Ishikawa (cell line): ENCODE measurements around the gene ACAD11.
A peak's percentile ranks its signal among the peaks of the same experiment; 100 is the strongest.

Experiments
- CEBPB ChIP-seq: IDR thresholded peaks from 2 replicates; pipeline ENCODE4 v1.6.1; 2012
- CREB1 ChIP-seq: IDR thresholded peaks from 2 replicates; pipeline ENCODE4 v1.6.1; 2012; ENCODE audit warnings: low read depth
- EGR1 ChIP-seq: IDR thresholded peaks from 2 replicates; pipeline ENCODE4 v1.6.1; 2012
- EP300 ChIP-seq: IDR thresholded peaks from 2 replicates; pipeline ENCODE4 v1.6.1; 2012; ENCODE audit warnings: borderline replicate concordance
- FOXM1 ChIP-seq: IDR thresholded peaks from 2 replicates; pipeline ENCODE4 v1.6.1; 2012; ENCODE audit warnings: low read depth, borderline replicate concordance
- NFIC ChIP-seq: IDR thresholded peaks from 2 replicates; pipeline ENCODE4 v1.6.1; 2012
- RAD21 ChIP-seq: IDR thresholded peaks from 2 replicates; pipeline ENCODE4 v1.6.1; 2012; ENCODE audit warnings: low read depth
- TAF1 ChIP-seq: IDR thresholded peaks from 2 replicates; pipeline ENCODE4 v1.6.1; 2012; ENCODE audit warnings: low read depth, mild to moderate bottlenecking
- TCF12 ChIP-seq: IDR thresholded peaks from 2 replicates; pipeline ENCODE4 v1.6.1; 2012; ENCODE audit warnings: low read depth
- TEAD4 ChIP-seq: IDR thresholded peaks from 2 replicates; pipeline ENCODE4 v1.6.1; 2012
- YY1 ChIP-seq: IDR thresholded peaks from 2 replicates; pipeline ENCODE4 v1.6.1; 2012; ENCODE audit warnings: low read depth
- ZBTB7A ChIP-seq: IDR thresholded peaks from 2 replicates; pipeline ENCODE4 v1.6.1; 2012; ENCODE audit warnings: low read depth
- TF ChIP-seq, protein P1 (sequence below): IDR thresholded peaks from 2 replicates; pipeline ENCODE4 v1.6.1; 2012
- TF ChIP-seq, protein P2 (sequence below): IDR thresholded peaks from 2 replicates; pipeline ENCODE4 v1.6.1; 2012; ENCODE audit warnings: low read depth, mild to moderate bottlenecking
- TF ChIP-seq, protein P3 (sequence below): IDR thresholded peaks from 2 replicates; pipeline ENCODE4 v1.6.1; 2012

ACAD11 gene

DNA sequence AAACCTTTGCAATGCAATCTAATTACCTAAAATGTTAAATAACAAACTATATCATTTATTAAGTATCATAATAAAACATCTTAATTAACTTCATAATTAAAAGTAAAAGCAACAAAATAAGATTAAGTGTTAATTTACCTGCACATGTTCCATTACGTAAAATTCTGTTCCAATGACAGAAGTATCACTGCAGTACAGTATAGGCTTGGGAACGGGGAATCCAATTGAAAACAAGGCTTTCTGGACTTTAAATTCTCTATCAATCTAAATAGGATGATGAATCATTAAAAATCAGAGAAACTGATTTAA is 17.1 kb downstream of the ACAD11 start:
- TF ChIP-seq EP300: no peak
- TF ChIP-seq ZBTB7A: no peak
- TF ChIP-seq, protein P1, sequence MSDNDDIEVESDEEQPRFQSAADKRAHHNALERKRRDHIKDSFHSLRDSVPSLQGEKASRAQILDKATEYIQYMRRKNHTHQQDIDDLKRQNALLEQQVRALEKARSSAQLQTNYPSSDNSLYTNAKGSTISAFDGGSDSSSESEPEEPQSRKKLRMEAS: no peak
- TF ChIP-seq, protein P2, sequence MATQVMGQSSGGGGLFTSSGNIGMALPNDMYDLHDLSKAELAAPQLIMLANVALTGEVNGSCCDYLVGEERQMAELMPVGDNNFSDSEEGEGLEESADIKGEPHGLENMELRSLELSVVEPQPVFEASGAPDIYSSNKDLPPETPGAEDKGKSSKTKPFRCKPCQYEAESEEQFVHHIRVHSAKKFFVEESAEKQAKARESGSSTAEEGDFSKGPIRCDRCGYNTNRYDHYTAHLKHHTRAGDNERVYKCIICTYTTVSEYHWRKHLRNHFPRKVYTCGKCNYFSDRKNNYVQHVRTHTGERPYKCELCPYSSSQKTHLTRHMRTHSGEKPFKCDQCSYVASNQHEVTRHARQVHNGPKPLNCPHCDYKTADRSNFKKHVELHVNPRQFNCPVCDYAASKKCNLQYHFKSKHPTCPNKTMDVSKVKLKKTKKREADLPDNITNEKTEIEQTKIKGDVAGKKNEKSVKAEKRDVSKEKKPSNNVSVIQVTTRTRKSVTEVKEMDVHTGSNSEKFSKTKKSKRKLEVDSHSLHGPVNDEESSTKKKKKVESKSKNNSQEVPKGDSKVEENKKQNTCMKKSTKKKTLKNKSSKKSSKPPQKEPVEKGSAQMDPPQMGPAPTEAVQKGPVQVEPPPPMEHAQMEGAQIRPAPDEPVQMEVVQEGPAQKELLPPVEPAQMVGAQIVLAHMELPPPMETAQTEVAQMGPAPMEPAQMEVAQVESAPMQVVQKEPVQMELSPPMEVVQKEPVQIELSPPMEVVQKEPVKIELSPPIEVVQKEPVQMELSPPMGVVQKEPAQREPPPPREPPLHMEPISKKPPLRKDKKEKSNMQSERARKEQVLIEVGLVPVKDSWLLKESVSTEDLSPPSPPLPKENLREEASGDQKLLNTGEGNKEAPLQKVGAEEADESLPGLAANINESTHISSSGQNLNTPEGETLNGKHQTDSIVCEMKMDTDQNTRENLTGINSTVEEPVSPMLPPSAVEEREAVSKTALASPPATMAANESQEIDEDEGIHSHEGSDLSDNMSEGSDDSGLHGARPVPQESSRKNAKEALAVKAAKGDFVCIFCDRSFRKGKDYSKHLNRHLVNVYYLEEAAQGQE: no peak
- TF ChIP-seq, protein P3, sequence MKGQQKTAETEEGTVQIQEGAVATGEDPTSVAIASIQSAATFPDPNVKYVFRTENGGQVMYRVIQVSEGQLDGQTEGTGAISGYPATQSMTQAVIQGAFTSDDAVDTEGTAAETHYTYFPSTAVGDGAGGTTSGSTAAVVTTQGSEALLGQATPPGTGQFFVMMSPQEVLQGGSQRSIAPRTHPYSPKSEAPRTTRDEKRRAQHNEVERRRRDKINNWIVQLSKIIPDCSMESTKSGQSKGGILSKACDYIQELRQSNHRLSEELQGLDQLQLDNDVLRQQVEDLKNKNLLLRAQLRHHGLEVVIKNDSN: no peak
- TF ChIP-seq RAD21: no peak
- no peak for TF ChIP-seq CEBPB
- no peak for TF ChIP-seq TCF12
- TF ChIP-seq EGR1: no peak
- no peak for TF ChIP-seq NFIC
- TF ChIP-seq FOXM1: no peak
- no peak for TF ChIP-seq TEAD4
- TF ChIP-seq TAF1: no peak
- no peak for TF ChIP-seq CREB1
- no peak for TF ChIP-seq YY1

DNA sequence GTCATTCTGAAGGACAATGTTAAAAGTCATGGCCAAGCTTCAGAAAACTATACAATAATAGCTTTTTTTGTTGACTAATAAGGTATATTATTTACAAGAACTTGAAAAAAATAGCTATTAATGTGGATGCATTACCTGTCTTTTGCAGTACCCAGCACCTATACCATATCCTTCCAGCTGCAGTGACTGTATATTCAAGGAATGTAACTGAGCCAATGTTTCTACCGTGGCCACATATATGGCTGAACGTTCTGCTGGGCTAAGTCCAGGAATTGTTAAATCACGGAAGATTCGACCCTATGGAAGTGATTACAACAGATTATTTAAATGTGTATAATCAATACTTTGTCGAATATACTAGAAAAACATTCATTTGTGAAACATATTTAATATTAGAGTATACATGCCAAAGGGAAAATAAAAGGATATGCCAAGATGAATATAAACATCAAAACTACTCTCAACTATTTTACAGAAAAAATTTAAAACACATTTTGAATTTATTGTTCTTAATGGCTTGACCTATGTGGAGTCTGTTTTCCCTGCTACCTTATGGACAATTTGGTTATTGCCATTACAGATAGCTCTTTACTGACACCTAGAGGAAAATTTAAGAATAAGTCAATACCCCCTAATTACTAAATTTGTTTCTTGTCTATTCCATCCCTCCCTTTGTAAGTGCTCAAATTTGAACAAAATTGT is 17.6 kb downstream of the ACAD11 start:
- TF ChIP-seq EGR1 (no peak), RAD21 (peak; percentile 68)

DNA sequence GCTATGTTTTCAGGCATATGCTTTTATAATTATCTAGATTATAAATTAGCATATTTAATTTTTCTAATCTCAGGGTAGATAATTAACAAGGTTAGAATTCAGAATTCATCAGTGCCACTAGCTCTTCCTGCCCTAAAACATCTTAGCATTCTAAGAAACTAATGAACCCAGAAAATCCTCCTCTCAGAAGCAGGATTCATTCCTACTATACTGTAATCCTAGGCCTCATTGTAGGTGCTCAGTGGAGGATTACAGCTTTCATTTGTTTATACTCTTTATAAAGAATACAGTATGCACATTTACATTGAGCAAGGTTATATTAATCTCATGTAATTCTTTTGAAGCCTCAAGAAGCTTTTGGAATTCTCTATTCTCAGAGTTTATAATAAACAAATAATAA is 20.9 kb downstream of the ACAD11 start:
- TF ChIP-seq EP300 (no peak), FOXM1 (no peak), TEAD4 (no peak), EGR1 (no peak), TCF12 (no peak), ZBTB7A (no peak), RAD21 (no peak), NFIC (no peak), CREB1 (no peak), CEBPB (no peak), YY1 (no peak), TAF1 (no peak)
- TF ChIP-seq, protein P2: no peak
- TF ChIP-seq, protein P1: no peak
- TF ChIP-seq, protein P3: no peak

DNA sequence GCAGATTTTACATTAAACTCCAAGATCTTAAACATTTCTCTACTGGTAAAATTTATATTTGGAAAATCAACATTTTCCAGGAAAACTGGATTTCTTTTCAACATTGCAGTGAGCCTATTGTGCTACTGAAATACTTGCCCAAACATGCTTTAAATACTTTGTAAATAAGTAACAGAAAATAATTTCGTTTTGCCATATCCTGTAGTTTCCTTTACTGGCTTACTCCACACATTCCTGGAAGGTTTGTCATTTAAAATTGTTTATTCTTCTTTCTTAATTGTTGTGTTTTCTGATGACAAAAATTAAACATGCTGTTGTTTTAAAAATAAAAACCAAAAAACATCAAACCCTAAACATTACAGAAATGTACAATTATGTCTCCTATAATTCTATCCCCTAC is 22.0 kb downstream of the ACAD11 start:
- TF ChIP-seq RAD21 (no peak), ZBTB7A (no peak), TAF1 (no peak), CEBPB (no peak), CREB1 (no peak), EGR1 (no peak), YY1 (no peak), NFIC (no peak), EP300 (no peak), TEAD4 (no peak)
- TF ChIP-seq, protein P3: no peak
- TF ChIP-seq, protein P2: no peak
- TF ChIP-seq, protein P1: no peak
